Measurements from ENCODE around the gene SPRY2.

DNA sequence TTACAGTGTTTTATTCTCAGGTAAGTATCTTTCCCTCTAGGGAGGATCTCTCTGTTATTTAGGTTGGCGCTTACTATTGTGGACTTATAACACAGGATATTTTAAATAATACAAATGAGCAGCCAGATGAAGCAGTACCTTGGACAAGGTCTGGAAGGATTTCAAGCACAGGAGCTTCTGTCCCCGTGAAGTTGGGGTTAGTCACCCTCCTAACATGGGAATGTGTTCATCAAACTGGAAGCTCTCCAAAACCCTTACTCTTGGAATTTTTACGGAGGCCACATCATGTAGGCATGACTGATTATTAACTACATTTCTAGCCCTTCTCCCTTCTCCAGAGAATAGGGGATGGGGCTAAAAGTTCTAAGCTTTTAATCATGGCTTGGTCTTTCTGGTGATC lies 38.3 kb upstream of the SPRY2 start:
- TF ChIP-seq, protein P1, sequence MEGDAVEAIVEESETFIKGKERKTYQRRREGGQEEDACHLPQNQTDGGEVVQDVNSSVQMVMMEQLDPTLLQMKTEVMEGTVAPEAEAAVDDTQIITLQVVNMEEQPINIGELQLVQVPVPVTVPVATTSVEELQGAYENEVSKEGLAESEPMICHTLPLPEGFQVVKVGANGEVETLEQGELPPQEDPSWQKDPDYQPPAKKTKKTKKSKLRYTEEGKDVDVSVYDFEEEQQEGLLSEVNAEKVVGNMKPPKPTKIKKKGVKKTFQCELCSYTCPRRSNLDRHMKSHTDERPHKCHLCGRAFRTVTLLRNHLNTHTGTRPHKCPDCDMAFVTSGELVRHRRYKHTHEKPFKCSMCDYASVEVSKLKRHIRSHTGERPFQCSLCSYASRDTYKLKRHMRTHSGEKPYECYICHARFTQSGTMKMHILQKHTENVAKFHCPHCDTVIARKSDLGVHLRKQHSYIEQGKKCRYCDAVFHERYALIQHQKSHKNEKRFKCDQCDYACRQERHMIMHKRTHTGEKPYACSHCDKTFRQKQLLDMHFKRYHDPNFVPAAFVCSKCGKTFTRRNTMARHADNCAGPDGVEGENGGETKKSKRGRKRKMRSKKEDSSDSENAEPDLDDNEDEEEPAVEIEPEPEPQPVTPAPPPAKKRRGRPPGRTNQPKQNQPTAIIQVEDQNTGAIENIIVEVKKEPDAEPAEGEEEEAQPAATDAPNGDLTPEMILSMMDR (conservative IDR thresholded peaks at IDR 0.05; ENCODE audit: low read length), result no peak
- no peak for TF ChIP-seq EZH2phosphoT487 (IDR thresholded peaks at IDR 0.05; ENCODE audit: borderline replicate concordance)

Data from Loucy (cell line).